Natural killer cell (primary cell): Measurements from ENCODE around the gene C11orf86. TPM values are rescaled to one million over a fixed set of nuclear protein-coding genes. Genes with fewer than 3 reads are reported as not detected.

Experiments used
- ATAC-seq, 3 donors: fragments of 150-1000 bp in 2 of 3; fragments of 200-7000 bp in 1 of 3; cut with Tn5 transposase; 1 replicate in 1 of 3; 2 replicates in 2 of 3; pipeline ENCODE4 v1.10.0; 2021; ENCODE audit warnings: mild to moderate bottlenecking in 2 of 3, moderate library complexity in 2 of 3
- DNase-seq, 2 donors: peaks; one replicate each; pipeline versions ENCODE4 v3.0.0 to v3.0.0-alpha.2; 2013 to 2021; ENCODE audit warnings: mixed read lengths in 1 of 2
- H3K27ac ChIP-seq: one replicate; pipeline ENCODE4 v1.5.1; 2013; ENCODE audit warnings: mild to moderate bottlenecking, low read length
- H3K27me3 ChIP-seq: one replicate; pipeline ENCODE4 v1.6.1; 2013; ENCODE audit warnings: low read length; ENCODE audit not compliant: control insufficient read depth, insufficient read depth
- H3K36me3 ChIP-seq: one replicate; pipeline ENCODE4 v1.6.1; 2013; ENCODE audit warnings: low read length; ENCODE audit not compliant: control insufficient read depth, insufficient read depth
- H3K4me1 ChIP-seq: one replicate; pipeline ENCODE4 v1.6.1; 2013; ENCODE audit warnings: low read length; ENCODE audit not compliant: control insufficient read depth, insufficient read depth
- H3K4me3 ChIP-seq: one replicate; pipeline ENCODE4 v1.5.1; 2013; ENCODE audit warnings: low read length
- H3K9me3 ChIP-seq: one replicate; pipeline ENCODE4 v1.6.1; 2013; ENCODE audit warnings: low read length; ENCODE audit not compliant: control insufficient read depth, insufficient read depth
- H3K27ac Mint-ChIP-seq, 2 donors: one replicate each; pipeline ENCODE4 v1.8.0; 2022; ENCODE audit warnings: mild to moderate bottlenecking in 2 of 2, mixed read lengths in 2 of 2, moderate library complexity in 1 of 2
- H3K27me3 Mint-ChIP-seq, 2 donors: one replicate each; pipeline ENCODE4 v1.8.0; 2022; ENCODE audit warnings: low read depth in 2 of 2, mixed read lengths in 2 of 2
- H3K36me3 Mint-ChIP-seq: one replicate; pipeline ENCODE4 v1.8.0; 2022; ENCODE audit warnings: mixed read lengths
- H3K4me1 Mint-ChIP-seq, 2 donors: one replicate each; pipeline ENCODE4 v1.8.0; 2022; ENCODE audit warnings: mixed read lengths in 2 of 2
- H3K4me3 Mint-ChIP-seq: one replicate; pipeline ENCODE4 v1.8.0; 2022; ENCODE audit warnings: mild to moderate bottlenecking, moderate library complexity, mixed read lengths
- H3K9me3 Mint-ChIP-seq, 2 donors: one replicate each; pipeline ENCODE4 v1.8.0; 2022; ENCODE audit warnings: mixed read lengths in 2 of 2
- WGBS: methylation state at CpG from one replicate; pipeline ENCODE4 v1.1.7; 2013; ENCODE audit warnings: missing lambda C conversion rate; ENCODE audit not compliant: insufficient coverage; 5-methylcytosine and 5-hydroxymethylcytosine counted together
- intact Hi-C: fragments of 100-400 bp; cut with micrococcal nuclease; formaldehyde crosslinking; loops from one replicate; pipeline ENCODE4 v1.14.2; 2022
- total RNA-seq, 4 donors: library from RNA; stranded (reverse); fragments of 120-200 nt in 1 of 4; gene quantifications; one replicate each; pipeline versions ENCODE4 v1.2.3 to v1.2.4, GENCODE V29; 2013 to 2022
- TF ChIP-seq, protein P1 (sequence below): fragments of 200-600 bp; IDR thresholded peaks from one replicate; pipeline ENCODE4 v1.8.0; 2022; ENCODE audit warnings: antibody characterized with exemption

Gene C11orf86
- total RNA-seq, 3 donors from 2014 or later (not counting 1 experiment from before 2014, with no cell fraction given), result not detected

DNA sequence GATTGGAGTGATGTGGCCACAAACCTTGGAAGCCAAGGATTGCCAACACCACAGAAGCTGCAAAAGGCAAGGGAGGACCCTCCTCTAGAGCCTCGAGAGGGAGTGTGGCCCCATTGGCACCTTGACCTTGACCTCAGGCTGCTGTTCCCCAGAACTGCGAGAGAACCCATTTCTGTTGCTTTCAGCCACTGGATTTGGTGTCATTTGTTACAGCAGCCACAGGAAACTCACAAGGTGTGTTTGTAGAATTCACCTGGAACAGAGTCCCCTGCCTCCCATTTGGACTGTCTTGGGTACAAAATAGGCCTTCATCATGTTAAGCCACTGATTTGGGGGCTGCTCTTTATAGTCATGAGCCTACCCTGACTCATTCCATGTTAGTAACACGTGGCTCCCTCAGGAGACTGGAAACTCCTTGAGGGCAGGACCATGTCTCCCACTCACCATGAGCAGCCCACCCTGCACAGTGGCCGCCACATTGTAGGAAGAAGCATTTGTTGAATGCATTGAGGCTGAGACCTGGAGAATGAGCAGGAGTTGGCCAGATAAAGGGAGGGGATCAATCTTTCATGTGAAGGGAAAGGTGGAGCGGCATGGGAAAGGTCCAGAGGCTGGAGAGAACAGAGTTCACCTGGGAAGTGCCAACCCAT is 8.3 kb downstream of the C11orf86 start:
- no peak for ATAC-seq
- intact Hi-C loops, result no loop called here
- Mint-ChIP-seq H3K4me3 (no peak overlapping the region), H3K27ac (no peak overlapping the region), H3K9me3 (peaks cover 0 to 2% of the 10 kb centered on the region in 2 donors), H3K27me3 (peaks cover 0 to 9% of the 10 kb centered on the region in 2 donors), H3K36me3 (no peaks in the 10 kb centered on the region), H3K4me1 (peaks cover 0 to 9% of the 10 kb centered on the region in 2 donors)
- Histone ChIP-seq H3K4me1 (no peaks in the 10 kb centered on the region), H3K27me3 (no peaks in the 10 kb centered on the region), H3K36me3 (no peaks in the 10 kb centered on the region), H3K27ac (no peak overlapping the region), H3K9me3 (peaks cover 5% of the 10 kb centered on the region), H3K4me3 (no peak overlapping the region)
- TF ChIP-seq, protein P1, sequence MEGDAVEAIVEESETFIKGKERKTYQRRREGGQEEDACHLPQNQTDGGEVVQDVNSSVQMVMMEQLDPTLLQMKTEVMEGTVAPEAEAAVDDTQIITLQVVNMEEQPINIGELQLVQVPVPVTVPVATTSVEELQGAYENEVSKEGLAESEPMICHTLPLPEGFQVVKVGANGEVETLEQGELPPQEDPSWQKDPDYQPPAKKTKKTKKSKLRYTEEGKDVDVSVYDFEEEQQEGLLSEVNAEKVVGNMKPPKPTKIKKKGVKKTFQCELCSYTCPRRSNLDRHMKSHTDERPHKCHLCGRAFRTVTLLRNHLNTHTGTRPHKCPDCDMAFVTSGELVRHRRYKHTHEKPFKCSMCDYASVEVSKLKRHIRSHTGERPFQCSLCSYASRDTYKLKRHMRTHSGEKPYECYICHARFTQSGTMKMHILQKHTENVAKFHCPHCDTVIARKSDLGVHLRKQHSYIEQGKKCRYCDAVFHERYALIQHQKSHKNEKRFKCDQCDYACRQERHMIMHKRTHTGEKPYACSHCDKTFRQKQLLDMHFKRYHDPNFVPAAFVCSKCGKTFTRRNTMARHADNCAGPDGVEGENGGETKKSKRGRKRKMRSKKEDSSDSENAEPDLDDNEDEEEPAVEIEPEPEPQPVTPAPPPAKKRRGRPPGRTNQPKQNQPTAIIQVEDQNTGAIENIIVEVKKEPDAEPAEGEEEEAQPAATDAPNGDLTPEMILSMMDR, result no peak
- DNase-seq, result no peak
- WGBS, result 82% methylated on average over 5 of the region's 5 CpGs

DNA sequence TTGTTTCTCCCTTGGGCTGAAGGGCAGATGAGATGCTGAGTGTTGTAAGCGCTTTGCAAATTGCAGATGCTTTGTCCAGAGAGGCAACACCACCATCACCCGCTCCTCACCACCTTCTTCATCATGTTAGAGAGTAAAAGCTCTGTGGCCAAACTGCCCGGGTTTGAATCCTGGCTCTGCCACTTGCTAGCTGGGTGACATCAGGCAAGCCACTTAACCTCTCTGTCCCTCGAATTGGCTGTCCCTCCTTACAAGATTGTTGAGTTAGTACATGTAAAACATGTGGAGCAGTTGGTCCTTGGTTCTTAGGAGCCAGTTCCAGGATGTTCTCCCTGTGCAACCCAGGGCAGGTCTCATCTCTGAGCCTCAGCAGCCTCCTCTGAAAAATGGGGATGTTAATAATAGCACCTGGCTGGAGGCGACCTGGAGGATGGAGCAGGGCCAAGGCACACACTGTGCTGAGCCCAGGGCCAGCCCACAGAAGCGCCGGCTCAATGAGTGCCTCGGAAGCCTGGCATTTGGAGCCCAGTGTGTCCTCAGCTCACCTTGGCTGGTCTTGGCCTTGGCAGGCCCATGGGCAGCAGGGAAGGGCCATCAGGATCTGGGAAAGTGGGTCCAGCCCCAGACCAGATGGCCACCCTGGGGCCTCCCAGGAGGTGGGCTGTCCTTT is 10.5 kb downstream of the C11orf86 start:
- Histone ChIP-seq H3K4me1 (no peaks in the 10 kb centered on the region), H3K27me3 (no peaks in the 10 kb centered on the region), H3K9me3 (no peaks in the 10 kb centered on the region), H3K4me3 (no peak overlapping the region), H3K27ac (no peak overlapping the region), H3K36me3 (no peaks in the 10 kb centered on the region)
- DNase-seq, result no peak
- 86% methylated on average over 8 of the region's 8 CpGs for WGBS
- Mint-ChIP-seq H3K4me3 (no peak overlapping the region), H3K36me3 (no peaks in the 10 kb centered on the region), H3K4me1 (peaks cover 0 to 9% of the 10 kb centered on the region in 2 donors), H3K27me3 (peaks cover 0 to 11% of the 10 kb centered on the region in 2 donors), H3K9me3 (no peaks in the 10 kb centered on the region), H3K27ac (no peak overlapping the region)
- TF ChIP-seq, protein P1, result no peak
- intact Hi-C loops, result no loop called here
- no peak for ATAC-seq

DNA sequence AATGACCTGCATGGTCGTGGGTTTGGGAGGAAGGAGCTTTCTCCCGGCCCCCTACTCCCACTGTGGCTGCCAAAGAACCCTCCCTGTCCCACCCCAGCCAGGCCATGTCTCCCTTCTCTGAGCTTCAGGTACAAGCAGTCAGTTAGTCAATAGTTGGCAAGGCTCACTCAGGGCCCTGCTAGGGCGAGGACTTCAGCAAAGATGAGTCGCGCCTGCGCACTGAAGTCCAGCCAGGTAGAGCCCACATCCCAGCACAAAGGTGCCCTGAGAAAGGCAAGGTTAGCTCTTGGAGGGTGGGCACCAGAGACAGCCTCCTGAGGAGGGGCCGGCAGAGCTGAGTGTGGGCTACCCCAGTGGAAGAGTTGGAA is 11.1 kb downstream of the C11orf86 start:
- no peak for DNase-seq
- WGBS, result 87% methylated on average over 7 of the region's 7 CpGs
- H3K36me3 Mint-ChIP-seq, result no peaks in the 10 kb centered on the region
- Histone ChIP-seq H3K27me3 (no peaks in the 10 kb centered on the region), H3K4me3 (no peak overlapping the region), H3K4me1 (no peaks in the 10 kb centered on the region), H3K27ac (no peak overlapping the region), H3K36me3 (no peaks in the 10 kb centered on the region), H3K9me3 (no peaks in the 10 kb centered on the region)
- H3K4me3 Mint-ChIP-seq, result no peak overlapping the region
- TF ChIP-seq, protein P1, result no peak
- H3K4me1 Mint-ChIP-seq, result peaks cover 0 to 9% of the 10 kb centered on the region in 2 donors
- ATAC-seq, result no peak
- no peaks in the 10 kb centered on the region for H3K9me3 Mint-ChIP-seq
- no peak overlapping the region for H3K27ac Mint-ChIP-seq
- intact Hi-C loops, result no loop called here
- H3K27me3 Mint-ChIP-seq, result peaks cover 0 to 11% of the 10 kb centered on the region in 2 donors
